SK-N-SH (cell line): ENCODE data around the gene TNFSF15.

Experiments used
- CTCF ChIP-seq: fragments of 200-600 bp; sonication (generic); IDR thresholded peaks from 2 replicates; pipeline ENCODE4 v1.6.1; 2017; ENCODE audit warnings: antibody characterized with exemption, mild to moderate bottlenecking, moderate library complexity
- EP300 ChIP-seq, 2 experiments: IDR thresholded peaks; 2 replicates each; pipeline versions ENCODE4 v1.4.0 to v1.6.1; 2012; ENCODE audit warnings: borderline replicate concordance in 1 of 2, low read depth in 1 of 2, low read length in 1 of 2
- POLR2AphosphoS5 ChIP-seq: IDR thresholded peaks from 2 replicates; pipeline ENCODE4 v1.6.1; 2012; ENCODE audit warnings: low read depth, low read length
- RAD21 ChIP-seq: IDR thresholded peaks from 2 replicates; pipeline ENCODE4 v1.6.1; 2012; ENCODE audit warnings: mild to moderate bottlenecking, low read length
- SMC3 ChIP-seq: IDR thresholded peaks from 2 replicates; pipeline ENCODE4 v1.6.1; 2012; ENCODE audit warnings: low read depth, low read length, improper control_type of control experiment
- TF ChIP-seq, protein P1 (sequence below): IDR thresholded peaks from 2 replicates; pipeline ENCODE4 v1.4.0; 2012; ENCODE audit warnings: low read depth
- TF ChIP-seq, protein P2 (sequence below): IDR thresholded peaks from 2 replicates; pipeline ENCODE4 v1.4.0; 2012; ENCODE audit warnings: low read depth, borderline replicate concordance
- TF ChIP-seq, protein P3 (sequence below): IDR thresholded peaks from 2 replicates; pipeline ENCODE4 v1.6.1; 2012; ENCODE audit warnings: mild to moderate bottlenecking, low read depth, low read length, moderate library complexity

GRCh38 chr9:114776683-114777399 is 29.0 kb downstream of the TNFSF15 start:
- TF ChIP-seq CTCF (no peak), SMC3 (no peak), RAD21 (no peak), POLR2AphosphoS5 (no peak), EP300 (IDR thresholded peaks at IDR 0.05; ENCODE audit: borderline replicate concordance in 1 of 2, low read depth in 1 of 2, low read length in 1 of 2) (no peak)
- TF ChIP-seq, protein P1, sequence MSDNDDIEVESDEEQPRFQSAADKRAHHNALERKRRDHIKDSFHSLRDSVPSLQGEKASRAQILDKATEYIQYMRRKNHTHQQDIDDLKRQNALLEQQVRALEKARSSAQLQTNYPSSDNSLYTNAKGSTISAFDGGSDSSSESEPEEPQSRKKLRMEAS = no peak
- TF ChIP-seq, protein P2, sequence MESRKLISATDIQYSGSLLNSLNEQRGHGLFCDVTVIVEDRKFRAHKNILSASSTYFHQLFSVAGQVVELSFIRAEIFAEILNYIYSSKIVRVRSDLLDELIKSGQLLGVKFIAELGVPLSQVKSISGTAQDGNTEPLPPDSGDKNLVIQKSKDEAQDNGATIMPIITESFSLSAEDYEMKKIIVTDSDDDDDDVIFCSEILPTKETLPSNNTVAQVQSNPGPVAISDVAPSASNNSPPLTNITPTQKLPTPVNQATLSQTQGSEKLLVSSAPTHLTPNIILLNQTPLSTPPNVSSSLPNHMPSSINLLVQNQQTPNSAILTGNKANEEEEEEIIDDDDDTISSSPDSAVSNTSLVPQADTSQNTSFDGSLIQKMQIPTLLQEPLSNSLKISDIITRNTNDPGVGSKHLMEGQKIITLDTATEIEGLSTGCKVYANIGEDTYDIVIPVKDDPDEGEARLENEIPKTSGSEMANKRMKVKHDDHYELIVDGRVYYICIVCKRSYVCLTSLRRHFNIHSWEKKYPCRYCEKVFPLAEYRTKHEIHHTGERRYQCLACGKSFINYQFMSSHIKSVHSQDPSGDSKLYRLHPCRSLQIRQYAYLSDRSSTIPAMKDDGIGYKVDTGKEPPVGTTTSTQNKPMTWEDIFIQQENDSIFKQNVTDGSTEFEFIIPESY = no peak
- TF ChIP-seq, protein P3, sequence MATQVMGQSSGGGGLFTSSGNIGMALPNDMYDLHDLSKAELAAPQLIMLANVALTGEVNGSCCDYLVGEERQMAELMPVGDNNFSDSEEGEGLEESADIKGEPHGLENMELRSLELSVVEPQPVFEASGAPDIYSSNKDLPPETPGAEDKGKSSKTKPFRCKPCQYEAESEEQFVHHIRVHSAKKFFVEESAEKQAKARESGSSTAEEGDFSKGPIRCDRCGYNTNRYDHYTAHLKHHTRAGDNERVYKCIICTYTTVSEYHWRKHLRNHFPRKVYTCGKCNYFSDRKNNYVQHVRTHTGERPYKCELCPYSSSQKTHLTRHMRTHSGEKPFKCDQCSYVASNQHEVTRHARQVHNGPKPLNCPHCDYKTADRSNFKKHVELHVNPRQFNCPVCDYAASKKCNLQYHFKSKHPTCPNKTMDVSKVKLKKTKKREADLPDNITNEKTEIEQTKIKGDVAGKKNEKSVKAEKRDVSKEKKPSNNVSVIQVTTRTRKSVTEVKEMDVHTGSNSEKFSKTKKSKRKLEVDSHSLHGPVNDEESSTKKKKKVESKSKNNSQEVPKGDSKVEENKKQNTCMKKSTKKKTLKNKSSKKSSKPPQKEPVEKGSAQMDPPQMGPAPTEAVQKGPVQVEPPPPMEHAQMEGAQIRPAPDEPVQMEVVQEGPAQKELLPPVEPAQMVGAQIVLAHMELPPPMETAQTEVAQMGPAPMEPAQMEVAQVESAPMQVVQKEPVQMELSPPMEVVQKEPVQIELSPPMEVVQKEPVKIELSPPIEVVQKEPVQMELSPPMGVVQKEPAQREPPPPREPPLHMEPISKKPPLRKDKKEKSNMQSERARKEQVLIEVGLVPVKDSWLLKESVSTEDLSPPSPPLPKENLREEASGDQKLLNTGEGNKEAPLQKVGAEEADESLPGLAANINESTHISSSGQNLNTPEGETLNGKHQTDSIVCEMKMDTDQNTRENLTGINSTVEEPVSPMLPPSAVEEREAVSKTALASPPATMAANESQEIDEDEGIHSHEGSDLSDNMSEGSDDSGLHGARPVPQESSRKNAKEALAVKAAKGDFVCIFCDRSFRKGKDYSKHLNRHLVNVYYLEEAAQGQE = no peak
